MM.1S (cell line): Measurements from ENCODE around the gene LZTFL1.

Experiments used
- DNase-seq: peaks from one replicate; pipeline ENCODE4 v3.0.0-alpha.2; 2015
- H2AFZ ChIP-seq: fragments of 300-600 bp; sonication (generic); 2 replicates; pipeline ENCODE4 v1.6.0; 2016; ENCODE audit warnings: antibody characterized with exemption, low read length
- H3F3A ChIP-seq: fragments of 300-600 bp; sonication (generic); 2 replicates; pipeline ENCODE4 v1.6.1; 2016; ENCODE audit warnings: mild to moderate bottlenecking, antibody characterized with exemption, low read length, moderate library complexity, mixed read lengths; ENCODE audit not compliant: insufficient read depth
- H3K27ac ChIP-seq: fragments of 300-600 bp; sonication (generic); 2 replicates; pipeline ENCODE4 v1.5.1; 2016; ENCODE audit warnings: mild to moderate bottlenecking, low read length
- H3K27me3 ChIP-seq: fragments of 300-600 bp; sonication (generic); replicated peaks from 2 replicates; pipeline ENCODE4 v1.6.0; 2016; ENCODE audit warnings: low read length; ENCODE audit not compliant: insufficient read depth
- H3K36me3 ChIP-seq: fragments of 300-600 bp; sonication (generic); replicated peaks from 2 replicates; pipeline ENCODE4 v1.6.1; 2016; ENCODE audit warnings: mild to moderate bottlenecking, low read length, mixed read lengths; ENCODE audit not compliant: insufficient read depth
- H3K4me1 ChIP-seq: fragments of 300-600 bp; sonication (generic); 2 replicates; pipeline ENCODE4 v1.6.1; 2016; ENCODE audit warnings: low read length, mixed read lengths
- H3K4me2 ChIP-seq: fragments of 300-600 bp; sonication (generic); 2 replicates; pipeline ENCODE4 v1.6.0; 2016; ENCODE audit warnings: low read depth, low read length
- H3K4me3 ChIP-seq: fragments of 300-600 bp; sonication (generic); 2 replicates; pipeline ENCODE4 v1.5.1; 2016; ENCODE audit warnings: low read length, mixed read lengths
- H3K79me2 ChIP-seq: fragments of 300-600 bp; sonication (generic); 2 replicates; pipeline ENCODE4 v1.6.1; 2016; ENCODE audit warnings: mixed run types, low read length, mixed read lengths
- H3K9ac ChIP-seq: fragments of 300-600 bp; sonication (generic); 2 replicates; pipeline ENCODE4 v1.6.1; 2016; ENCODE audit warnings: low read length, mixed read lengths
- H3K9me2 ChIP-seq: fragments of 300-600 bp; sonication (generic); replicated peaks from 2 replicates; pipeline ENCODE4 v1.6.1; 2016; ENCODE audit warnings: mild to moderate bottlenecking, low read length, mixed read lengths; ENCODE audit not compliant: insufficient read depth
- H3K9me3 ChIP-seq: fragments of 300-600 bp; sonication (generic); replicated peaks from 2 replicates; pipeline ENCODE4 v1.6.1; 2016; ENCODE audit warnings: mild to moderate bottlenecking, low read length, mixed read lengths; ENCODE audit not compliant: insufficient read depth
- H4K20me1 ChIP-seq: fragments of 300-600 bp; sonication (generic); 2 replicates; pipeline ENCODE4 v1.6.1; 2016; ENCODE audit warnings: mild to moderate bottlenecking, low read length, moderate library complexity, mixed read lengths; ENCODE audit not compliant: insufficient read depth
- CTCF ChIP-seq: fragments of 300-600 bp; sonication (generic); IDR thresholded peaks from 2 replicates; pipeline ENCODE4 v1.5.1; 2016; ENCODE audit warnings: antibody characterized with exemption, low read length, mixed read lengths
- EZH2 ChIP-seq: fragments of 300-600 bp; sonication (generic); optimal IDR thresholded peaks from 2 replicates; pipeline ENCODE3; 2017; ENCODE audit warnings: low read depth, mild to moderate bottlenecking, antibody characterized with exemption, low read length, mixed read lengths
- EZH2phosphoT487 ChIP-seq: fragments of 300-600 bp; sonication (generic); IDR thresholded peaks from 2 replicates; pipeline ENCODE4 v1.6.1; 2018; ENCODE audit warnings: antibody characterized with exemption, low read length

Gene LZTFL1

GRCh38 chr3:45781271-45781670 is 60.6 kb downstream of the LZTFL1 start:
- Histone ChIP-seq H4K20me1 (no peaks in the 10 kb centered on the region), H3K79me2 (no peaks in the 10 kb centered on the region), H3K9ac (no peak overlapping the region), H3K4me2 (no peak overlapping the region), H3K9me2 (no peaks in the 10 kb centered on the region), H3F3A (no peaks in the 10 kb centered on the region), H3K27ac (no peak overlapping the region), H3K4me1 (no peaks in the 10 kb centered on the region), H3K36me3 (no peaks in the 10 kb centered on the region), H3K4me3 (no peak overlapping the region), H3K27me3 (no peaks in the 10 kb centered on the region), H2AFZ (no peak overlapping the region), H3K9me3 (no peaks in the 10 kb centered on the region; the same call in 1 of the 2 replicates)
- TF ChIP-seq CTCF, result no peak
- TF ChIP-seq EZH2phosphoT487, result no peak
- TF ChIP-seq EZH2, result no peak
- DNase-seq, result no peak

GRCh38 chr3:45779746-45780735 is 61.9 kb downstream of the LZTFL1 start:
- Histone ChIP-seq H2AFZ (no peak overlapping the region), H3K9me2 (no peaks in the 10 kb centered on the region), H3K4me3 (no peak overlapping the region), H3K9ac (no peak overlapping the region), H3K4me2 (no peak overlapping the region), H3K27me3 (no peaks in the 10 kb centered on the region), H3K9me3 (no peaks in the 10 kb centered on the region; the same call in 1 of the 2 replicates), H3K79me2 (no peaks in the 10 kb centered on the region), H4K20me1 (no peaks in the 10 kb centered on the region), H3F3A (no peaks in the 10 kb centered on the region), H3K27ac (no peak overlapping the region), H3K36me3 (no peaks in the 10 kb centered on the region), H3K4me1 (no peaks in the 10 kb centered on the region)
- TF ChIP-seq CTCF (no peak), EZH2phosphoT487 (no peak), EZH2 (no peak)
- DNase-seq, result no peak

- no peaks in the 10 kb centered on the region for H3K36me3 ChIP-seq
- H3K27ac ChIP-seq, result no peak overlapping the region
- no peaks in the 10 kb centered on the region for H3K27me3 ChIP-seq
- no peaks in the 10 kb centered on the region for H3K9me2 ChIP-seq
- H2AFZ ChIP-seq, result no peak overlapping the region
- H3K79me2 ChIP-seq, result no peaks in the 10 kb centered on the region
- DNase-seq, result no peak
- TF ChIP-seq EZH2phosphoT487 (no peak), EZH2 (no peak), CTCF (no peak)
- H3K9ac ChIP-seq, result no peak overlapping the region
- H3F3A ChIP-seq, result no peaks in the 10 kb centered on the region
- H3K4me1 ChIP-seq, result no peaks in the 10 kb centered on the region
- no peak overlapping the region for H3K4me2 ChIP-seq
- no peaks in the 10 kb centered on the region for H3K9me3 ChIP-seq
- no peaks in the 10 kb centered on the region for H4K20me1 ChIP-seq
- H3K4me3 ChIP-seq, result no peak overlapping the region
These were observed 63.1 kb downstream of the LZTFL1 start for GRCh38 chr3:45778761-45779201.
